Measurements from ENCODE around the gene PDSS2. TPM values are rescaled to one million over a fixed set of nuclear protein-coding genes. Genes with fewer than 3 reads are reported as not detected.

Gene PDSS2
- polyA plus RNA-seq, 1 of the 3 experiments (the other 2 are of a cell fraction), result 5.6 TPM

- no peaks in the 10 kb centered on the region for H3K79me2 ChIP-seq (ENCODE audit: insufficient read depth)
- ChIA-PET CTCF (interaction anchor here (1.2 kb wide), 1 partner anchor 13 kb away, joined by 6 read pairs; no protein-coding TSS in a partner anchor), POLR2A (no interaction called here)
- H3K27me3 ChIP-seq (ENCODE audit: insufficient read depth), result no peaks in the 10 kb centered on the region
- H3F3A ChIP-seq (replicated peaks; ENCODE audit: insufficient read depth), result no peaks in the 10 kb centered on the region
- no peak overlapping the region for H3K4me3 ChIP-seq (ENCODE audit: low read depth in 2 of 2, low read length in 1 of 2)
- H3K4me1 ChIP-seq (ENCODE audit: control insufficient read depth in 1 of 2, insufficient read depth in 2 of 2, low read depth in 1 of 2, low read length in 1 of 2), result peaks cover 0 to 2% of the 10 kb centered on the region in 2 experiments; a peak in 1 of 4 replicates
- no peak overlapping the region for H3K4me2 ChIP-seq
- 87% methylated on average over 2 of the region's 2 CpGs for WGBS (ENCODE audit: low lambda C conversion rate)
- TF ChIP-seq FOXJ3 (CRISPR knock-in tag; IDR thresholded peaks at IDR 0.05) (no peak), ELF1 (IDR thresholded peaks at IDR 0.05) (no peak), SIN3A (IDR thresholded peaks at IDR 0.05; ENCODE audit: borderline replicate concordance, low read depth, low read length) (no peak), RCOR1 (IDR thresholded peaks at IDR 0.05; ENCODE audit: low read length) (no peak), FOSL2 (IDR thresholded peaks at IDR 0.05; ENCODE audit: borderline replicate concordance, low read depth) (no peak), MAX (IDR thresholded peaks at IDR 0.05; ENCODE audit: low read depth) (no peak), TAF1 (IDR thresholded peaks at IDR 0.05; ENCODE audit: borderline replicate concordance, low read depth, low read length) (no peak), TCF12 (IDR thresholded peaks at IDR 0.05) (no peak), RXRA (IDR thresholded peaks at IDR 0.05; ENCODE audit: borderline replicate concordance, low read depth) (no peak)
- TF ChIP-seq, protein P1, sequence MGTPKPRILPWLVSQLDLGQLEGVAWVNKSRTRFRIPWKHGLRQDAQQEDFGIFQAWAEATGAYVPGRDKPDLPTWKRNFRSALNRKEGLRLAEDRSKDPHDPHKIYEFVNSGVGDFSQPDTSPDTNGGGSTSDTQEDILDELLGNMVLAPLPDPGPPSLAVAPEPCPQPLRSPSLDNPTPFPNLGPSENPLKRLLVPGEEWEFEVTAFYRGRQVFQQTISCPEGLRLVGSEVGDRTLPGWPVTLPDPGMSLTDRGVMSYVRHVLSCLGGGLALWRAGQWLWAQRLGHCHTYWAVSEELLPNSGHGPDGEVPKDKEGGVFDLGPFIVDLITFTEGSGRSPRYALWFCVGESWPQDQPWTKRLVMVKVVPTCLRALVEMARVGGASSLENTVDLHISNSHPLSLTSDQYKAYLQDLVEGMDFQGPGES (IDR thresholded peaks at IDR 0.05; ENCODE audit: low read depth, low read length), result no peak
- H3K9ac ChIP-seq, result no peak overlapping the region
- no peaks in the 10 kb centered on the region for H3K36me3 ChIP-seq (replicated peaks in 1 of 2; ENCODE audit: control insufficient read depth in 1 of 2, insufficient read depth in 2 of 2, low read length in 1 of 2)
- no peak overlapping the region for H3K27ac ChIP-seq (ENCODE audit: low read depth in 2 of 2, low read length in 1 of 2)
- H4K20me1 ChIP-seq (ENCODE audit: insufficient read depth), result no peaks in the 10 kb centered on the region
- H2AFZ ChIP-seq (ENCODE audit: low read depth), result no peak overlapping the region
- no peaks in the 10 kb centered on the region for H3K9me3 ChIP-seq
- no peaks in the 10 kb centered on the region for H3K9me2 ChIP-seq
- DNase-seq, result no peak
These were observed 104.9 kb downstream of the PDSS2 start for GRCh38 chr6:107354451-107354850.

DNA sequence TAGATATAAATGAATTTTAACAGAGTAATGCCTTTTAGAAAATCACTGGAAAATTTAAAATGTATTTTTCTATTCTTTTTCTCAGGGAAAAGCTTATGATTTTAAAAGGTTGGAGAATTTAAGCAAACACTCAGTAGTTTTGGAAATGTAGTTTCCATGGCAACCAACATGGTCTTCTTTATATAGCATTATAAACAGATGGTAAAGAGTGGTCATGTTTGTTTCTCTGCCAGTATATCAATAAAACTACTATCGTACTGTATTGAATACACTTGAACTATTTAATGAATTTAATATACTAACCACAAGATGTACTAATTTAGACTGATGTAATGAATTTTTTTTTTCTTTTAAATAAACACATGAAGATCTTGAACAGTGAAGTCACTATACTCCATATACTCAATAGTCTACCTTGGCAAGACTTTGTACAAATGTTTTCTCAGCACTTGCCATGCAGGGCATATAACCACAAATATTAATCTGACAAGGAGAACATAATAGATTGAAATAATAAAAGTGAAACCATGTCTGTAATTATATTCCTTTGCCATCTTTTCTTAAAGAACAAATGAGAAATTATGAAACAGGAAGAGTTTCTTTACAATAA lies 105.5 kb downstream of the PDSS2 start:
- H3K9ac ChIP-seq, result no peak overlapping the region
- H3K9me2 ChIP-seq, result no peaks in the 10 kb centered on the region
- no peaks in the 10 kb centered on the region for H3K36me3 ChIP-seq (replicated peaks in 1 of 2; ENCODE audit: control insufficient read depth in 1 of 2, insufficient read depth in 2 of 2, low read length in 1 of 2)
- H3K4me1 ChIP-seq (ENCODE audit: control insufficient read depth in 1 of 2, insufficient read depth in 2 of 2, low read depth in 1 of 2, low read length in 1 of 2), result peaks cover 0 to 2% of the 10 kb centered on the region in 2 experiments; a peak in 1 of 4 replicates
- no peak overlapping the region for H2AFZ ChIP-seq (ENCODE audit: low read depth)
- DNase-seq, result no peak
- ChIA-PET POLR2A (no interaction called here), CTCF (interaction anchor here (1.0 to 1.2 kb wide), 2 partner anchors 13 to 303 kb away, joined by 3 to 6 read pairs; no protein-coding TSS in a partner anchor)
- H3K27ac ChIP-seq (ENCODE audit: low read depth in 2 of 2, low read length in 1 of 2), result no peak overlapping the region
- no peaks in the 10 kb centered on the region for H3K27me3 ChIP-seq (ENCODE audit: insufficient read depth)
- H3K9me3 ChIP-seq, result no peaks in the 10 kb centered on the region
- no peak overlapping the region for H3K4me2 ChIP-seq
- WGBS (ENCODE audit: low lambda C conversion rate), result 81% methylated on average over 1 of the region's 1 CpG
- H3F3A ChIP-seq (replicated peaks; ENCODE audit: insufficient read depth), result no peaks in the 10 kb centered on the region
- H4K20me1 ChIP-seq (ENCODE audit: insufficient read depth), result no peaks in the 10 kb centered on the region
- no peaks in the 10 kb centered on the region for H3K79me2 ChIP-seq (ENCODE audit: insufficient read depth)
- H3K4me3 ChIP-seq (ENCODE audit: low read depth in 2 of 2, low read length in 1 of 2), result no peak overlapping the region
- no peak for TF ChIP-seq FOXM1 (IDR thresholded peaks at IDR 0.05; ENCODE audit: low read depth)
- TF ChIP-seq RXRA (IDR thresholded peaks at IDR 0.05; ENCODE audit: borderline replicate concordance, low read depth), result no peak
- no peak for TF ChIP-seq CHD2 (IDR thresholded peaks at IDR 0.05; ENCODE audit: low read length, partially characterized antibody)
- TF ChIP-seq, protein P2, sequence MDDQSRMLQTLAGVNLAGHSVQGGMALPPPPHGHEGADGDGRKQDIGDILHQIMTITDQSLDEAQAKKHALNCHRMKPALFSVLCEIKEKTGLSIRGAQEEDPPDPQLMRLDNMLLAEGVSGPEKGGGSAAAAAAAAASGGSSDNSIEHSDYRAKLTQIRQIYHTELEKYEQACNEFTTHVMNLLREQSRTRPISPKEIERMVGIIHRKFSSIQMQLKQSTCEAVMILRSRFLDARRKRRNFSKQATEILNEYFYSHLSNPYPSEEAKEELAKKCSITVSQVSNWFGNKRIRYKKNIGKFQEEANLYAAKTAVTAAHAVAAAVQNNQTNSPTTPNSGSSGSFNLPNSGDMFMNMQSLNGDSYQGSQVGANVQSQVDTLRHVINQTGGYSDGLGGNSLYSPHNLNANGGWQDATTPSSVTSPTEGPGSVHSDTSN (IDR thresholded peaks at IDR 0.05), result no peak
- no peak for TF ChIP-seq FOXJ3 (CRISPR knock-in tag; IDR thresholded peaks at IDR 0.05)
- no peak for TF ChIP-seq MEF2A (IDR thresholded peaks at IDR 0.05; ENCODE audit: borderline replicate concordance, low read depth)
- TF ChIP-seq MAX (IDR thresholded peaks at IDR 0.05; ENCODE audit: low read depth), result no peak
- TF ChIP-seq FOSL2 (IDR thresholded peaks at IDR 0.05; ENCODE audit: borderline replicate concordance, low read depth), result no peak
- no peak for TF ChIP-seq EZH2phosphoT487 (IDR thresholded peaks at IDR 0.05; ENCODE audit: borderline replicate concordance, low read depth)
- TF ChIP-seq, protein P3, sequence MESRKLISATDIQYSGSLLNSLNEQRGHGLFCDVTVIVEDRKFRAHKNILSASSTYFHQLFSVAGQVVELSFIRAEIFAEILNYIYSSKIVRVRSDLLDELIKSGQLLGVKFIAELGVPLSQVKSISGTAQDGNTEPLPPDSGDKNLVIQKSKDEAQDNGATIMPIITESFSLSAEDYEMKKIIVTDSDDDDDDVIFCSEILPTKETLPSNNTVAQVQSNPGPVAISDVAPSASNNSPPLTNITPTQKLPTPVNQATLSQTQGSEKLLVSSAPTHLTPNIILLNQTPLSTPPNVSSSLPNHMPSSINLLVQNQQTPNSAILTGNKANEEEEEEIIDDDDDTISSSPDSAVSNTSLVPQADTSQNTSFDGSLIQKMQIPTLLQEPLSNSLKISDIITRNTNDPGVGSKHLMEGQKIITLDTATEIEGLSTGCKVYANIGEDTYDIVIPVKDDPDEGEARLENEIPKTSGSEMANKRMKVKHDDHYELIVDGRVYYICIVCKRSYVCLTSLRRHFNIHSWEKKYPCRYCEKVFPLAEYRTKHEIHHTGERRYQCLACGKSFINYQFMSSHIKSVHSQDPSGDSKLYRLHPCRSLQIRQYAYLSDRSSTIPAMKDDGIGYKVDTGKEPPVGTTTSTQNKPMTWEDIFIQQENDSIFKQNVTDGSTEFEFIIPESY (IDR thresholded peaks at IDR 0.05; ENCODE audit: borderline replicate concordance, low read depth), result no peak
- no peak for TF ChIP-seq NFIC (IDR thresholded peaks at IDR 0.05; ENCODE audit: borderline replicate concordance)
- no peak for TF ChIP-seq YY1 (IDR thresholded peaks at IDR 0.05; ENCODE audit: low read depth)
- no peak for TF ChIP-seq USF1 (IDR thresholded peaks at IDR 0.05; ENCODE audit: borderline replicate concordance, low read depth)
- no peak for TF ChIP-seq SIN3A (IDR thresholded peaks at IDR 0.05; ENCODE audit: borderline replicate concordance, low read depth, low read length)
- TF ChIP-seq RAD21 (IDR thresholded peaks at IDR 0.05; ENCODE audit: low read length), result no peak
- TF ChIP-seq POLR2AphosphoS5 (IDR thresholded peaks at IDR 0.05; ENCODE audit: low read depth, low read length), result no peak
